GM12872 (cell line): ENCODE data around the gene THAP6.

Experiments used
- CTCF ChIP-seq: IDR thresholded peaks from 3 replicates; pipeline ENCODE4 v1.5.1; 2011; ENCODE audit warnings: low read depth, mild to moderate bottlenecking, low read length, moderate library complexity; ENCODE audit not compliant: insufficient read depth

The THAP6 gene

GRCh38 chr4:75512386-75513211 is 1.7 kb upstream of the THAP6 start:
- no peak for TF ChIP-seq CTCF

- TF ChIP-seq CTCF = no peak
These were observed 645 bp upstream of the THAP6 start for GRCh38 chr4:75513526-75514130.

DNA sequence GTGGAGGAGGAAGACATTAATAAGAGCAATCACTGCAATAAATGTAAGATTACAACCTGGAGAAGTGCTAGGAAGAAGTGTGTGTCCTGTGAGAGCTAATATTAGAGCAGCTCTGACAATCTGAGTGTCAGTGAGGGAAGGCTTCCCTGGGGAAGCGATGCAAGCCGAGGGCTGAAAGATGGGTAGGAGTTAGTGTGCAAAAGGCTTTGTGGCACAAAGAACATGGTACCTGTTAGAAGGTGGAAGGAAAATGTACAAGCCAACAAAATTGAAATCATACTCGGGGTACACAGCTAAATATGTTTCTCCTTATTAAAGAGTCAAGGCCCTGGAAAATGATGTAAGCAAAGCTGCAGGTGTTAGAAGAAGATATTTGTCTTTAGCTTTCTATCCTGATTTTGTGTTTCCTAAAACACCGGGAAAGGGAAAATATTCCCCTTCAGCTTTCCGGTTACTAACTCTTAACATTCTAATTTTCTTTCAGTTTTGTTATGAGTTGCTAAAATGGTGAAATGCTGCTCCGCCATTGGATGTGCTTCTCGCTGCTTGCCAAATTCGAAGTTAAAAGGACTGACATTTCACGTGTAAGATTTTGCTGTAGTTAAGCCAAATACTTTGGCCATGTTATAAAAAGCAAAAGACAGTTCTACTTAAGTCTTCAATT is 808 bp downstream of the THAP6 start:
- TF ChIP-seq CTCF = no peak

- TF ChIP-seq CTCF = no peak
These were observed 1.9 kb downstream of the THAP6 start for GRCh38 chr4:75516144-75516543.

DNA sequence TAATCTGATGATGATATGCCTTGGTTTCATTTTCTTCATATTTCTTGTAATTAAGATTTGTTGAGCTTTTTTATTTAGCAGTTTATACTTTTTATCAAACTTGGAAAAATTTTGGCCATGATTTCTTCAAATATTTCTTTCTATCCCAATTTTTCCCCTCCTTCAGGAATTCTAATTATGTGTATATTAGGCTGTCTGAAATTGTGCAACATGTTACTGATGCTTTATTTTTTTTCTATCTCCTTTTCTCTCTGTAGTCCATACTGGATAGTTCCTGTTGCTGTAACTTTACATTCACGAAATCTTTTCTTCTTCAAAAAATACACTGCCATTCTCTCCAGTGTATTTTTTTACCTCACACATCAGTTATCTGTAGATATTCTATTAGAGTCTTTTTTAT is 10.8 kb downstream of the THAP6 start:
- no peak for TF ChIP-seq CTCF

GRCh38 chr4:75525910-75526309 is 11.6 kb downstream of the THAP6 start:
- no peak for TF ChIP-seq CTCF

GRCh38 chr4:75527482-75527881 is 13.2 kb downstream of the THAP6 start:
- no peak for TF ChIP-seq CTCF
